Neuronal stem cell (in vitro differentiated cells): ENCODE data around the gene TACC3.
A peak's percentile ranks its signal among the peaks of the same experiment; 100 is the strongest.

Source experiments
- DNase-seq: peaks from one replicate; pipeline ENCODE4 v3.0.0-alpha.2; 2013; ENCODE audit warnings: low spot score
- H2AFZ ChIP-seq: one replicate; pipeline ENCODE4 v1.6.1; 2013; ENCODE audit warnings: mild to moderate bottlenecking, low read length, inconsistent platforms
- H2AK5ac ChIP-seq: 2 replicates; pipeline ENCODE4 v1.6.1; 2013; ENCODE audit warnings: low read depth, mild to moderate bottlenecking, inconsistent platforms, low read length, moderate library complexity, mixed read lengths
- H2BK120ac ChIP-seq: 2 replicates; pipeline ENCODE4 v1.6.1; 2013; ENCODE audit warnings: low read depth, mild to moderate bottlenecking, inconsistent platforms, low read length, moderate library complexity, mixed read lengths
- H2BK12ac ChIP-seq: one replicate; pipeline ENCODE4 v1.6.1; 2013; ENCODE audit warnings: low read length, inconsistent platforms
- H2BK15ac ChIP-seq: 2 replicates; pipeline ENCODE4 v1.6.1; 2013; ENCODE audit warnings: mild to moderate bottlenecking, low read length, inconsistent platforms, mixed read lengths
- H2BK5ac ChIP-seq: one replicate; pipeline ENCODE4 v1.6.1; 2013; ENCODE audit warnings: inconsistent platforms, mild to moderate bottlenecking, low read length, moderate library complexity
- H3K14ac ChIP-seq: one replicate; pipeline ENCODE4 v1.6.1; 2013; ENCODE audit warnings: low read length, inconsistent platforms
- H3K18ac ChIP-seq: 2 replicates; pipeline ENCODE4 v1.6.1; 2013; ENCODE audit warnings: low read length, inconsistent platforms
- H3K23ac ChIP-seq: 2 replicates; pipeline ENCODE4 v1.6.1; 2013; ENCODE audit warnings: low read depth, mild to moderate bottlenecking, mixed read lengths, low read length, inconsistent platforms; ENCODE audit not compliant: poor library complexity
- H3K27ac ChIP-seq: replicated peaks from 3 replicates; pipeline ENCODE4 v1.5.1; 2013; ENCODE audit warnings: low read length, inconsistent platforms
- H3K27me3 ChIP-seq, 3 experiments: 2 replicates each; pipeline ENCODE4 v1.6.1; 2013; ENCODE audit warnings: low read length in 3 of 3, mild to moderate bottlenecking in 2 of 3, inconsistent platforms in 1 of 3, low read depth in 1 of 3, mixed read lengths in 1 of 3, moderate library complexity in 1 of 3; ENCODE audit not compliant: control insufficient read depth in 3 of 3, insufficient read depth in 3 of 3
- H3K36me3 ChIP-seq, 2 donors: replicated peaks in 1 of 2; 2 replicates each; pipeline ENCODE4 v1.6.1; 2013; ENCODE audit warnings: low read length in 2 of 2; ENCODE audit not compliant: control insufficient read depth in 2 of 2, insufficient read depth in 2 of 2
- H3K4ac ChIP-seq: 2 replicates; pipeline ENCODE4 v1.6.1; 2013; ENCODE audit warnings: inconsistent platforms, mild to moderate bottlenecking, low read length, moderate library complexity
- H3K4me1 ChIP-seq, 2 donors: 1 replicate in 1 of 2; 2 replicates in 1 of 2; pipeline ENCODE4 v1.6.1; 2013; ENCODE audit warnings: low read length in 2 of 2, low read depth in 1 of 2; ENCODE audit not compliant: control insufficient read depth in 2 of 2, insufficient read depth in 1 of 2
- H3K4me2 ChIP-seq: one replicate; pipeline ENCODE4 v1.6.1; 2013; ENCODE audit warnings: mild to moderate bottlenecking, low read length, inconsistent platforms; ENCODE audit not compliant: insufficient read depth, poor library complexity, severe bottlenecking
- H3K4me3 ChIP-seq, 2 donors: 2 replicates each; pipeline ENCODE4 v1.5.1; 2013; ENCODE audit warnings: low read length in 2 of 2, mild to moderate bottlenecking in 2 of 2, inconsistent platforms in 1 of 2, moderate library complexity in 1 of 2
- H3K79me1 ChIP-seq: one replicate; pipeline ENCODE4 v1.6.1; 2013; ENCODE audit warnings: low read depth, mild to moderate bottlenecking, inconsistent platforms, low read length, moderate library complexity
- H3K9ac ChIP-seq: one replicate; pipeline ENCODE4 v1.6.1; 2013; ENCODE audit warnings: mild to moderate bottlenecking, low read depth, low read length, inconsistent platforms; ENCODE audit not compliant: poor library complexity
- H3K9me3 ChIP-seq, 2 donors: replicated peaks in 1 of 2; 2 replicates each; pipeline versions ENCODE3 to v1.6.1; 2013; ENCODE audit warnings: low read length in 2 of 2, mild to moderate bottlenecking in 2 of 2, inconsistent platforms in 1 of 2, low read depth in 1 of 2, mixed read lengths in 1 of 2, moderate library complexity in 1 of 2; ENCODE audit not compliant: control insufficient read depth in 2 of 2, insufficient read depth in 1 of 2
- H4K8ac ChIP-seq: one replicate; pipeline ENCODE4 v1.6.1; 2013; ENCODE audit warnings: low read depth, mild to moderate bottlenecking, inconsistent platforms, low read length, moderate library complexity
- H4K91ac ChIP-seq: one replicate; pipeline ENCODE4 v1.6.1; 2013; ENCODE audit warnings: low read length, low read depth, mild to moderate bottlenecking, inconsistent platforms; ENCODE audit not compliant: poor library complexity
- WGBS, 2 donors: extraction: QIAGEN DNeasy Blood & Tissue Kit; methylation state at CpG; one replicate each; pipeline ENCODE4 v1.1.7; 2013; ENCODE audit warnings: missing lambda C conversion rate in 2 of 2, mixed read lengths in 1 of 2; ENCODE audit not compliant: insufficient read length in 2 of 2, insufficient replicate concordance in 1 of 2; ENCODE audit errors: extremely low coverage in 2 of 2; 5-methylcytosine and 5-hydroxymethylcytosine counted together

TACC3 gene

GRCh38 chr4:1683261-1683735, 38.0 kb upstream of the TACC3 start:
- H3K36me3 ChIP-seq = no peaks in the 10 kb centered on the region
- no CpG with 5 or more reads among the region's 13 CpGs for WGBS, 2 donors
- no peak for DNase-seq

DNA sequence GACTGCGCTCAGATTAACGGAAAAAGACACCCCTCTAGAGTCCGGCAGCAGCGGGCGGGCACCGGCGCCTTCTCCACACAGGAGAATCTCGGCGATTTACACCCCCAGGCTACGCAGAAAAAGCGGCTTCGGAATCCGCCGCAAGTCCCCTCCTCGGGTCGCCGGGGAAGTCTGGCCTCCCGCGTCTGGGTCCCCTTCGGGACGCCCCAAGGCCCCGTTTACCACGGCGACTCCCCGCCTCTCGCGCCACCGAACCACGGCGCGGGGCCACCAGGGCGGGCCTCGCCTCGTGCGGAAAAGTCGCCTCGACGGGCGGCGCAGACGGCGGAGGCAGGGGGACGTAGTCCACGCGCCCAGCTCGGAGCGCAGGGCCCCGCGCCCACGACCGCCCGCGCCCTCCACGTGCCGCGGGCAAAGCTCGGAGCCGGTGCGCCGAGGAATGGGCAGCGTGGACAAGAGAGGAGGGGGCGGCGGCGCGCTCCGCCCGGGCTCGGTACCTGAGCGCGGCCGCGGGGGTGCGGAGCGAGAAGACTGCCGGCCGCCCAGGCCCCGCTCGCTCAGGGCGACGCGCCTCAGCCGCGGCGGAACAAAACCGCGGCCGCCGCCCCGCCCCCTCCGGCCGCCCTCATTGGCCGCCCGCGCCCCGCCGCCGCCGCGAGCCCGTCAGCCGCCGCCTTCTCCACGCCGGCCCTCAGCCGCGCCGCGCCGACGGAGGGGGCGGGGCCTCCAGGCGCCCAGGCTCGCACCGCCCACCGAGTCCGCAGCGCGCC, 37.4 kb upstream of the TACC3 start, which contains the start of gene FAM53A:
FAM53A (minus strand) TSS at position 578 of the 770 bp plus-strand sequence. CDS start 15,572 bp downstream, outside the sequence.
- H2AFZ ChIP-seq = peak within 1 kb of the TSS; percentile 94
- H3K79me1 ChIP-seq = peaks cover 3% of the 10 kb centered on the region
- peak within 1 kb of the TSS; percentile 97 for H2AK5ac ChIP-seq
- peak within 1 kb of the TSS; percentile 93 for H3K18ac ChIP-seq
- peak within 1 kb of the TSS; percentile 91 for H3K9ac ChIP-seq
- H2BK5ac ChIP-seq = peak within 1 kb of the TSS; percentile 75
- peak within 1 kb of the TSS; percentile 46 to 79 for H3K4me3 ChIP-seq
- H4K91ac ChIP-seq = no peak within 1 kb of the TSS
- peaks cover 1 to 3% of the 10 kb centered on the region in 2 donors for H3K9me3 ChIP-seq
- WGBS, 2 donors = no CpG with 5 or more reads among the region's 118 CpGs
- peak within 1 kb of the TSS; percentile 43 for H4K8ac ChIP-seq
- peak; percentile 85 for DNase-seq
- peak within 1 kb of the TSS; percentile 81 for H2BK15ac ChIP-seq
- peak within 1 kb of the TSS; percentile 77 for H3K4ac ChIP-seq
- peak within 1 kb of the TSS; percentile 94 for H3K23ac ChIP-seq
- peak within 1 kb of the TSS; percentile 90 for H3K14ac ChIP-seq
- H3K4me2 ChIP-seq = peak within 1 kb of the TSS; percentile 85
- H2BK120ac ChIP-seq = no peak within 1 kb of the TSS
- H3K27ac ChIP-seq = no peak within 1 kb of the TSS
- H2BK12ac ChIP-seq = peak within 1 kb of the TSS; percentile 59
- no peaks in the 10 kb centered on the region for H3K36me3 ChIP-seq
- peaks cover 0 to 17% (median 14%) of the 10 kb centered on the region in 3 experiments for H3K27me3 ChIP-seq
- H3K4me1 ChIP-seq = peaks cover 0 to 2% of the 10 kb centered on the region in 2 donors

More at GRCh38 chr4:1683261-1683735, 38.0 kb upstream of the TACC3 start:
- H3K4me1 ChIP-seq = peaks cover 0 to 2% of the 10 kb centered on the region in 2 donors
- H3K79me1 ChIP-seq = peaks cover 3% of the 10 kb centered on the region
- H2BK15ac ChIP-seq = no peak overlapping the region
- H4K8ac ChIP-seq = no peak overlapping the region
- H2BK5ac ChIP-seq = no peak overlapping the region
- H3K27ac ChIP-seq = no peak overlapping the region
- peak overlapping the region; percentile 85 for H3K4me2 ChIP-seq
- H3K14ac ChIP-seq = no peak overlapping the region
- H2BK120ac ChIP-seq = no peak overlapping the region
- no peak overlapping the region for H2AK5ac ChIP-seq
- no peak overlapping the region for H4K91ac ChIP-seq
- peak overlapping the region; percentile 46 to 79 for H3K4me3 ChIP-seq
- H3K9ac ChIP-seq = no peak overlapping the region
- H2BK12ac ChIP-seq = no peak overlapping the region
- peaks cover 0 to 17% (median 14%) of the 10 kb centered on the region in 3 experiments for H3K27me3 ChIP-seq
- peak overlapping the region; percentile 94 for H2AFZ ChIP-seq
- peak overlapping the region; percentile 93 for H3K18ac ChIP-seq
- H3K9me3 ChIP-seq = peaks cover 1 to 3% of the 10 kb centered on the region in 2 donors
- H3K23ac ChIP-seq = peak overlapping the region; percentile 94
- H3K4ac ChIP-seq = no peak overlapping the region

DNA sequence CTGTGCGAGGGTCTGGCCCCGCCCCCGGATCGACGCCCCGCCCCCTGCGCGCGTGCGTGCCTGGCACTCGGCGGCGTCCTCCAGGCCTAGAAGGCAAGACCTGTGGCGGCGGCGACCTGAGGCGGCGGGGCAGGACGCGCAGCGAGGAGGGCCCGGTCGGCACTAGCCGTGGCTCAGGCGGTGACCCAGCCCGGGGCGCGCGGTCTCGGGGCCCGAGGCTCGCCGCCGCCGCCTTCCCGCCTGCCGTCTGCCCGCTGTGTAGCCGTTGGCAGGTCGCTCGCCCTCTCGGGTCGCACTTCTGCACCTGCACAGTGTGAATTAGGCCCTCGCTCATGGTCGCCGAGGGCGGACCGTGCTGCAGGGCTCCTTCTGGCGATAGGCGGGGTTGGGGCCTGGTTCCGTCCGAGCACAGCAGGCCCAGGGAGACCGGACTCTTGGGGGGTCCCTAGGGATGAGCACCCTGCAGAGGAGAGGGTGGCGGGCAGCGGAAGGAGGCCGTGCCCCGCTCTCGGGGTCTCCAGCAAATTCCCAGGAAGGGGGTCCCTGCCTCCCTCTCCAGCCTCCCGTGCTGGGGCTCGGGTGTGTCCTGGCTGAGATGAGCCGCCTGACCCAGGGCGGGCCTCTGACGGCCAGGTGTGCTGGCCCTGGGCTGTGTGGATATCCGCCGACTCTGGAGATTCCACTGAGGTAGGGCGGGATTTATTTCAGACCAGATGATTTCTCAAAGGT, 36.7 kb upstream of the TACC3 start:
- H2AK5ac ChIP-seq = peak overlapping the region; percentile 97
- H4K91ac ChIP-seq = no peak overlapping the region
- peak overlapping the region; percentile 90 for H3K14ac ChIP-seq
- H2BK120ac ChIP-seq = no peak overlapping the region
- no peak overlapping the region for H3K27ac ChIP-seq
- H3K36me3 ChIP-seq = no peaks in the 10 kb centered on the region
- peak overlapping the region; percentile 86 for H3K9ac ChIP-seq
- H3K4me2 ChIP-seq = peak overlapping the region; percentile 32
- H3K23ac ChIP-seq = peak overlapping the region; percentile 94
- peaks cover 0 to 17% (median 14%) of the 10 kb centered on the region in 3 experiments for H3K27me3 ChIP-seq
- no CpG with 5 or more reads among the region's 66 CpGs for WGBS, 2 donors
- DNase-seq = no peak
- peaks cover 3% of the 10 kb centered on the region for H3K79me1 ChIP-seq
- peak overlapping the region; percentile 24 to 56 for H3K4me3 ChIP-seq
- H2AFZ ChIP-seq = peak overlapping the region; percentile 59
- H3K4ac ChIP-seq = peak overlapping the region; percentile 77
- H3K4me1 ChIP-seq = peaks cover 0 to 2% of the 10 kb centered on the region in 2 donors
- H2BK15ac ChIP-seq = peak overlapping the region; percentile 81
- H2BK12ac ChIP-seq = peak overlapping the region; percentile 59
- H4K8ac ChIP-seq = peak overlapping the region; percentile 43
- peak overlapping the region; percentile 75 for H2BK5ac ChIP-seq
- peak overlapping the region; percentile 93 for H3K18ac ChIP-seq
- H3K9me3 ChIP-seq = peaks cover 1 to 3% of the 10 kb centered on the region in 2 donors
